HCEC 1CT (cell line): ENCODE results near the gene CCDC51.
"Not testable (repeated sequence)": the region's sequence is repeated elsewhere in the genome, so short reads cannot be mapped to it uniquely, and the experiment has no call there.

Source experiments
- DNase-seq: peaks from one replicate; pipeline ENCODE4 v3.0.0-alpha.2; 2017

The CCDC51 gene

DNA sequence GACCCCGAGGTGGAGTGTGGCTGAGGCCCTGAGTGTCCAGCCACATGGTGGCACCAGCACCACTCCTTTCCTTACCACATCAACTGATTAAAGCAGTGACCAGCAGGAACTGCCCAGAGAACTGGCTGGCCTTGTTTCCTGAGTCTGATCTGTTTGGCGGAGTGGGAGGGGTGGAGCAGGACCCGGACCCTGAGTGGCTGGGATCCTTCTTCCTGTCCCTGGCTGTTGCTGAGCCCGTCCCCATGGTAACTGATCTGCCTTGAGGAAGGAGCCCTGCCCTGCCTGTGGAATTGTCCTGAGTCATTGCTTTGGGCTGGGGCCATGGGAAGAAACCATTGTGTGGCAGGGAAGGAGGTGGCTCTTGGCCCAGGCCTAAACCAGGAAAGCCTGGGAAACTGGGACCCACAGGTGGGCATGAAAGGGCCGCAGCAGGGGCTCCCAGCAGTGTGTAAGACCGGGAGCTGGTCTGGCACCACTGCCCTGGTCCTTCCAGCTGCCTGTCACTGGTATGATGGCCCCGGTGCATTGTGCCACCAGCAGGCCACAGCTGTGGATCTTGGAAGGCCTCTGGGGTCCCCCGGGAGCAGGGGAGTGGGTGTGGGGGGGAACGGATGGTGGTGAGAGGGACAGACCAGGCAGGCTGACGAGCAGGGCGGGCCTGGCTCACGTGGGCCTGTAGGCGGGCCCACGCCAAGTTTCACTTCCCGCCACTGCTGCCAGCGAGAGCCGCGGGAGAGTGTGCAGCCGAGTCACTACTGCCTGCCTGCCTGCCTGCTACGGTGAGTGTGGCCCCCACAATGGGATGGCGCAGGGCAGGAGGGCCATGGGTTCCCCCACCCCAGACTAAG lies 25.8 kb upstream of the CCDC51 start:
- DNase-seq: peak; percentile 100

GRCh38 chr3:48465237-48465530 lies 25.3 kb upstream of the CCDC51 start:
- DNase-seq: no peak

- DNase-seq: no peak
Measured at GRCh38 chr3:48464713-48465221, 24.8 kb upstream of the CCDC51 start.

- no peak for DNase-seq
Measured at GRCh38 chr3:48463703-48464102, 23.8 kb upstream of the CCDC51 start.

- DNase-seq: not testable (repeated sequence)
Measured at GRCh38 chr3:48461767-48462166, 21.8 kb upstream of the CCDC51 start.

GRCh38 chr3:48460517-48460902 lies 20.6 kb upstream of the CCDC51 start:
- no peak for DNase-seq

DNA sequence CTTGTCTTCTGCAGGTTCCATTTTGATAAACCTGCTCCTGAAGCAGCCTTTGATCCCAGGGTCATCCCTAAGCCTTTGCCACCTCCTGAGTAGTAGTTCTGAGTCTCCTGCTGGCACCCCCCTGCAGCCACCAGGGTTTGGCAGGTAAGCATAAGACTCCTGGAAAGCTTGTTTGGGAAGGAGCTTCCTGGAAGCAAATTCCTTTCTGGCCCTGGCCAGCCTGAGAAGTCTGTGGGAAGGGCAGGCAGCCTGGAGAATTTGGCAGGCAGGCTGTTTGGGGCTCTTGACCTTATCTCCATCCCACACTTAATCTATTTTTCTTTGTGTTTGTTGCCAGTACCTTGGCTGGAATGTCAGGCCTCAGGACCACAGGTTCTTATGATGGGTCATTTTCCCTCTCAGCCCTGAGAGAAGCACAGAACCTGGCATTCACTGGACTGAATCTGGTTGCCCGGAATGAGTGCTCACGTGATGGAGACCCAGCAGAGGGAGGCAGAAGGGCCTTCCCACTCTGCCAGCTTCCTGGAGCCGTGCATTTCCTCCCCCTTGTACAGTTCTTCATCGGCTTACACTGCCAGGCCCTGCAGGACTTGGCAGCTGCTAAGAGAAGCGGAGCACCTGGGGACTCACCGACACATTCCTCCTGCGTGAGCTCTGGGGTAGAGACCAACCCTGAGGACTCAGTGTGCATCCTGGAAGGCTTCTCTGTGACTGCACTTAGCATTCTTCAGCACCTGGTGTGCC lies 20.0 kb upstream of the CCDC51 start:
- DNase-seq: no peak

- no peak for DNase-seq
Measured at GRCh38 chr3:48459331-48459730, 19.4 kb upstream of the CCDC51 start.

GRCh38 chr3:48456456-48456855 lies 16.5 kb upstream of the CCDC51 start:
- no peak for DNase-seq

DNA sequence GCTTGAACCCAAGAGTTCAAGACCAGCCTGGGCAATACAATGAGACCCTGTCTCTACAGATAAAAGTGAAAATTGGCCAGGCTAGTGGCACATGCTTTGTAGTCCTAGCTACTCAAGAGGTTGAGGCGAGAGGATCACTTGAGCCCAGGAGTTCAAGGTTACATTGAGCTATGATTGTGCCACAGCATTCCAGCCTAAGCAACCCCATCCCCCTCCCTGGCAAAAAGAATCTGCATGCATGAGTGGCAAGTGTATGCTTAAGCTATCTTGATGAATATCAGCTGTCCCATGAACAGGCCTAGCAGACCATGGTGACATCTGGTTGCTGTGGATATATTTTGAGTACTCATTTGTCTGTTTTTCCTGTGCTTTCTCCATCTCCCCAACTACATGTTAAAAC lies 11.4 kb upstream of the CCDC51 start:
- DNase-seq: no peak

DNA sequence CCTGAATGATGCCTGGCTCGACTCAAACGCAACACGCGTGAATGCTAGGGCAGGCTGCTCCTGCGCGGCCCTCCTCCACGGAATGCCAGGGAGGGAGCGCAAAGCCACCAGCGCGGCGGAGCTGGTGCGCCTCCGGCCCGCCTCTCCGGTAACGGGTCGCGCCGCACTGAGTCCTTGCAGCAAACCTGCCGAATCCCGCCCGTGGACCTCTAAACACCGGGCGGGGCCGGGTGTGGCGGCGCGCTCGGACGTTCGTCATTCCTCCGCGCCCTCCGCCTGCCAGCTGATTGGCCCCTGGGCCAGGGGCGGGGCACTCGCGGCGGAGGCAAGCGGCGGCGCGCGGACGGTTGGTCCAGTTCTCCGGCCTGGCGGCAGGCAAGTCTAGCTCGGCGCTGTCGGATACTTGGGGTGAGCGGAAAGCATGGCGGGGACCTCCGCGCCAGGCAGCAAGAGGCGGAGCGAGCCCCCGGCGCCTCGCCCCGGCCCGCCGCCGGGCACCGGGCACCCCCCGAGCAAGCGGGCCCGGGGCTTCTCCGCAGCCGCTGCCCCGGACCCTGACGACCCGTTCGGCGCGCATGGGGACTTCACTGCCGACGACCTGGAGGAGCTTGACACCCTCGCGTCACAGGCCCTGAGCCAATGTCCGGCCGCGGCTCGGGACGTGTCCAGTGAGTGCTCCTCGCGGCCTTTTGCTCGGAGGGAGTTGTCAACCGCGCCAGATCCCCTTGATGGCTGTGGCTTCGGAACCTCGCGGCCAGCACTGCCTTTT lies 6.7 kb upstream of the CCDC51 start, which contains the start of gene ATRIP:
ATRIP (plus strand) TSS at position 313 of the 769 bp plus-strand sequence; CDS start at position 422, 109 bp downstream.
- peak; percentile 89 for DNase-seq

DNA sequence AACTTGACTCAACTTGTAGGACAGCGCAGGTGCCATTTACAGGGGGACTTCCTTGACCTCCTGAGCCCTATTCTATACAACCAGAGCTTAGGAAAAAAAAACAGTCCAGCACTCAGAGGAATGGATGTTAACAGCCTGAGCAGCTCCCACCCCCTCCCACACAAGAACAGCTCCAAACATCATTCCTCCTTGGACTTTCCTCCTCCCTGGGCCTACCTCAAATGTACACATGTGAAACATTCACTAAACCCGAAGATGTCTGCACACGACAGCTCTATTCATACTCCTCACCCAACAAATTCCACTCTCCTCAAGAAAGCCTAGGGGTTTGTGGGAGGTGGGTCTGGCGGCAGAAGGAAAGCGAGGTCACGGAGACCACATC lies 6.1 kb upstream of the CCDC51 start:
- no peak for DNase-seq

GRCh38 chr3:48445277-48445882 lies 5.5 kb upstream of the CCDC51 start:
- DNase-seq: no peak

GRCh38 chr3:48441940-48442339 lies 2.0 kb upstream of the CCDC51 start:
- DNase-seq: no peak

- DNase-seq: no peak
Measured at GRCh38 chr3:48440590-48440958, 655 bp upstream of the CCDC51 start.

- no peak for DNase-seq
Measured at GRCh38 chr3:48437812-48438211, 2.1 kb downstream of the CCDC51 start.

DNA sequence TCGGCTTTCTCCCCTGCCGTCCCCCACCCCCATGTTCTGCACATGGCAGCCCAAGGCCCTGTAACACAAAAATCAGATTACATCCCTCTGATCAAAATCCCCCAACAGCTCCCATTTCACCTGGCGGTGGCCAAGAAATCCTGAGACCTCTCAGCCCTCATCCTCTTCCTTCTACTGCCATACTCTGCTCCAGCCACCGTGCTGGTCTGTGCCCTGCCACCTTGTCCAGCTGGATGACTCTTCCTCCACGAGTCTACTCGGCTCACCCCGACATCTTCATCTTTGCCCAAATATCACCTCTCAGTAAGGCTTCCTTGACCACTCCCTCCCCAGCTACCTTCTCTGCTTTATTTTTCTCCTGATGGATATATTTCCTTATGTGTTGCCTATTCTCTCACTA lies 3.1 kb downstream of the CCDC51 start:
- DNase-seq: no peak

DNA sequence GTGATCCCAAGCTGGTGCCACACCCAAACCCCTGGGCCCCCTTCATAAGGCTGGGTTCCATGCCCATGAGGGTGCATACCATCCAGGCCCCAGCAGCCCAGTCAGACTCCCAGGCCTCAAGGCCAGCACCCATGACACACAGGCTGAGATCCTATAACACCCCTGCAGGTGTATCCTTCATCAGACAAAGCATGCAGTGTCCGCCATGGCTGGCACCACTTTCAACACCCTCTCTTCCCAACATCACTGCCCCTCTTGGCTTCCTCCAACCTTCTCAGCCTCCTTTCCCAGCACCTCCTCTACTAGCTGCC lies 3.5 kb downstream of the CCDC51 start:
- DNase-seq: no peak

- peak; percentile 66 for DNase-seq
Measured at GRCh38 chr3:48435774-48436476, 4.0 kb downstream of the CCDC51 start.

DNA sequence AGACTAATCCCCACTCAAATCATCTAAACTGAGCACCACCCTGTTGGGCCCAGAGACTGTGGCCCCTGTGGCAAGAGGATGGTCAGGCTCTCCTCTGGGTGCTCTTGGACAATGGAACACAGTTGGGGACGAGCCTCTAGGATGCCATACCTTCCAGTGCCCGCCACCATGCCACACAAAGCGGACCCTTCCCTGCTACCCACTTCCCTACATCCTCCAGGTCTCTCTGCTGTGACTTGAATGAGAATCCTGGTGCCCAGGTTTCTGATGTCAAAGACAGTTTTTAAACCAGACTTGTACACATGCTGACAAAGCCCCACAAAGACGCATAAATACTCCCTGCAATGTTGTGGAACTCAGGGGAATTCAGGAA lies 4.7 kb downstream of the CCDC51 start:
- no peak for DNase-seq

DNA sequence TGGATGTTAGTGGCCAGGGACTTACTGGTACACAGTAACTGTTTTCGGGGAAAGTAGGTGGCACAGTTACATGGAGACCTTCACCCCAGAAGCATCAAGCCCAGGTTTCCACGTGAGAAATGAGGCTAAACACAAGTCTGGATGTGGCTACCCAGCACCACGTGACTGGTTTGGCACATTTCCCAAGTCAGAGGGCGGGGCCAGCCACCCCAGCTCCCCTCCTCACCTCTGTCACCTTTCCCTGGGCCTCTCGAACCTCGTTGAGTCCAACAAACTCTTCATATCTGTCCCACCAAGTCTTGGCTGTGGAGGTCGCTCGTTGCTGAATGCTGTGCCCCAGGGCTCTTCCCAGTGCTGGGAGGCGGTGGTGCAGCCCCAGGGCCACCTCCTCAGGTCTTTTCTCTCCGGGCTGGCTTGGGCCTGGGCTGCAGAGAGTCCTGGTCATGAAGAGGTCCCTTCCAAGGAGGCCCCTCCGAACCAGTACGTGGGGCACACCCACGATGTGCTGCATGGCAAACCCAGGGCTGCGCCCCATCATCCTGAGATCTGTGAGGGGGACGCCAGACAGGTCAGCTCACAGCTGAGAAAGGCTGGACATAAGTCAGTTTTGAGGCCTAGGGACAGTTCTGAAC lies 5.2 kb downstream of the CCDC51 start:
- no peak for DNase-seq

DNA sequence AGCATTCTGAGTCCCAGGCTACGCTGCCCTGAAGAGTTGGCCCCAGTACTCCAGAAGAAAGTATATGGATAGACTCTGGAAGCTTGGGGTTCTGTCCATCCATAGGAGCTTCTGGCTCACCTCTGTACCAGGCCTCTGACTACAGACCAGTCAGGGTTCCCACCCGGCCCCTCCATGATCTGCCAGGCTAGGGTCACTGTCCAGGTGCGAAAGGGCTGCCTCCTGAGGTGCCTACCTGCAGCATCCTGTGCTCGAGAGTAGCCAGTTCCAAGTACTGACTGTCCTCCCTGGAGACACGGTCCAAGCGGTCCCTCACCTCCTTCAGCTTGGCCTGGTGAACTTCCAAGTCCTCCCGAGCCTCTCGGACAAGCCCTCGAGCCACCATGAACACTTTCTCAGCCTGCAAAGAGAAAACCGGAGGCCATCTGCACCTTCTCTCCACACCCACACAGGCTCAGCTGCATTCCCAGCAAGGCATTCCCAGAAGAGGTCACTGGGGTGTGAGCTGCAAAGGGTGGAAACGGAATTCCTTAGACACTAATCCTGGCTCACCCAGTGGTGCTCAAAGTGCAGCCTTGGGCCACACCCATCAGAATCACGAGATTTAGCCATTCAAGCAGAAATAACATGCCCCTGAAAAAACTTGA lies 6.3 kb downstream of the CCDC51 start:
- peak; percentile 23 for DNase-seq
